Panc1 (cell line): Measurements from ENCODE around the gene ZNF48. TPM values are rescaled to one million over a fixed set of nuclear protein-coding genes. Genes with fewer than 3 reads are reported as not detected.

ENCODE experiments used
- ATAC-seq: fragments of 200-7000 bp; cut with Tn5 transposase; 2 replicates; pipeline ENCODE4 v1.9.1; 2020; ENCODE audit warnings: mild to moderate bottlenecking, moderate library complexity
- BruUV-seq: library from RNA; stranded (reverse); fragments of 400-500 nt; replicated peaks from 2 replicates; lab custom pipeline; 2021; lab: Mats Ljungman, UMichigan
- CTCF ChIA-PET: fragments of 300-600 bp; sonication (Branson Sonifier 250); formaldehyde crosslinking; loops from one replicate; lab custom pipeline; 2022; ENCODE audit warnings: antibody characterized with exemption; lab: Charles Lee
- POLR2A ChIA-PET: fragments of 300-600 bp; sonication (Branson Sonifier 250); formaldehyde crosslinking; loops from one replicate; lab custom pipeline; 2022; ENCODE audit warnings: antibody characterized with exemption; lab: Charles Lee
- DNase-seq: peaks from one replicate; pipeline ENCODE4 v3.0.0-alpha.2; 2010; ENCODE audit warnings: low read depth, low spot score
- H3K27ac ChIP-seq: 2 replicates; pipeline ENCODE4 v1.5.1; 2011; ENCODE audit warnings: mild to moderate bottlenecking, low read length, inconsistent platforms
- H3K27me3 ChIP-seq: fragments of 200-500 bp; sonication (Bioruptor generic); 2 replicates; pipeline ENCODE4 v1.6.0; 2014; ENCODE audit warnings: low read length, inconsistent platforms; ENCODE audit not compliant: control insufficient read depth, insufficient read depth
- H3K36me3 ChIP-seq: fragments of 200-500 bp; sonication (Bioruptor generic); 2 replicates; pipeline ENCODE4 v1.5.1; 2014; ENCODE audit warnings: inconsistent platforms, mild to moderate bottlenecking, low read length, moderate library complexity; ENCODE audit not compliant: control insufficient read depth, insufficient read depth
- H3K4me1 ChIP-seq: 2 replicates; pipeline ENCODE4 v1.5.1; 2011; ENCODE audit warnings: inconsistent platforms, mild to moderate bottlenecking, low read length, moderate library complexity; ENCODE audit not compliant: control insufficient read depth, insufficient read depth
- H3K4me3 ChIP-seq, 2 experiments: 2 replicates each; pipeline ENCODE4 v1.5.1; 2011 to 2012; ENCODE audit warnings: low read depth in 2 of 2, low read length in 2 of 2, mild to moderate bottlenecking in 2 of 2, inconsistent platforms in 1 of 2, moderate library complexity in 1 of 2
- H3K9me3 ChIP-seq: fragments of 200-500 bp; sonication (Bioruptor generic); 2 replicates; pipeline ENCODE4 v1.5.1; 2014; ENCODE audit warnings: low read depth, mild to moderate bottlenecking, inconsistent platforms, low read length, moderate library complexity; ENCODE audit not compliant: control insufficient read depth, insufficient read depth
- CTCF ChIP-seq: fragments of 450-650 bp; IDR thresholded peaks from 2 replicates; pipeline ENCODE4 v1.5.1; 2017; ENCODE audit warnings: mild to moderate bottlenecking
- POLR2AphosphoS5 ChIP-seq: IDR thresholded peaks from 2 replicates; pipeline ENCODE4 v1.6.1; 2012; ENCODE audit warnings: mild to moderate bottlenecking, low read depth, low read length, moderate library complexity
- REST ChIP-seq, 2 experiments: IDR thresholded peaks; 2 replicates each; pipeline ENCODE4 v1.6.1; 2011 to 2012; ENCODE audit warnings: low read depth in 2 of 2, control low read depth in 1 of 2, low read length in 1 of 2, mild to moderate bottlenecking in 1 of 2, moderate library complexity in 1 of 2; ENCODE audit not compliant: insufficient read depth in 1 of 2
- SIN3A ChIP-seq: IDR thresholded peaks from 2 replicates; pipeline ENCODE4 v1.6.1; 2012; ENCODE audit warnings: low read depth, mild to moderate bottlenecking, low read length, moderate library complexity, borderline replicate concordance; ENCODE audit not compliant: insufficient read depth
- TCF7L2 ChIP-seq: IDR thresholded peaks from 2 replicates; pipeline ENCODE4 v1.6.1; 2011; ENCODE audit warnings: mild to moderate bottlenecking, low read depth, low read length, inconsistent platforms
- in situ Hi-C: cut with HindIII; loops from 2 replicates; pipeline ENCODE4 v1.10.0; 2016; ENCODE audit warnings: low sequenced_read_pairs, low pct_unique_long_range_greater_than_20kb
- intact Hi-C: fragments of 100-400 bp; cut with micrococcal nuclease; formaldehyde crosslinking; loops from one replicate; pipeline ENCODE4 v1.10.0; 2022; ENCODE audit not compliant: unreplicated experiment
- total RNA-seq: library from RNA; stranded (reverse); gene quantifications from one replicate; pipeline ENCODE4 v1.2.1, GENCODE V29; 2021; ENCODE audit not compliant: unreplicated experiment

ZNF48 gene
- total RNA-seq, 1 experiment from 2014 or later: 16.6 TPM

GRCh38 chr16:30446203-30446595, 51.0 kb downstream of the ZNF48 start:
- intact Hi-C loops: loop anchor here (10.0 kb wide), 1 partner anchor 79 kb away; the partner anchor contains the start of gene ZNF768
- peak overlapping the region; percentile 86 for H3K27ac ChIP-seq
- CTCF ChIA-PET: no interaction called here
- POLR2A ChIA-PET: no interaction called here
- ATAC-seq: no peak
- H3K36me3 ChIP-seq: 0 out of 2 replicates have a peak, but pooled peaks cover 5% of the 10 kb centered on the region
- no peak for DNase-seq
- no peaks in the 10 kb centered on the region for H3K9me3 ChIP-seq
- H3K4me1 ChIP-seq: peaks cover 14% of the 10 kb centered on the region
- peak overlapping the region; percentile 74 to 82 for H3K4me3 ChIP-seq
- in situ Hi-C loops: no loop called here
- H3K27me3 ChIP-seq: no peaks in the 10 kb centered on the region
- no peak for TF ChIP-seq REST (IDR thresholded peaks at IDR 0.05; ENCODE audit: insufficient read depth in 1 of 2, low read depth in 2 of 2, low read length in 1 of 2)
- TF ChIP-seq CTCF: no peak
- no peak for TF ChIP-seq POLR2AphosphoS5
- no peak for TF ChIP-seq TCF7L2
- no peak for TF ChIP-seq SIN3A
- BruUV-seq: no TSS peak

GRCh38 chr16:30447512-30448226, 52.4 kb downstream of the ZNF48 start:
- ATAC-seq: no peak
- Histone ChIP-seq H3K4me1 (peaks cover 14% of the 10 kb centered on the region), H3K27me3 (no peaks in the 10 kb centered on the region), H3K36me3 (0 out of 2 replicates have a peak, but pooled peaks cover 5% of the 10 kb centered on the region), H3K27ac (no peak overlapping the region), H3K9me3 (no peaks in the 10 kb centered on the region), H3K4me3 (no peak overlapping the region)
- intact Hi-C loops: loop anchor here (10.0 kb wide), 1 partner anchor 77 kb away; the partner anchor contains the start of gene ZNF768
- POLR2A ChIA-PET: no interaction called here
- in situ Hi-C loops: no loop called here
- BruUV-seq: no TSS peak
- TF ChIP-seq TCF7L2: no peak
- TF ChIP-seq SIN3A: no peak
- TF ChIP-seq CTCF: no peak
- TF ChIP-seq POLR2AphosphoS5: no peak
- no peak for TF ChIP-seq REST (IDR thresholded peaks at IDR 0.05; ENCODE audit: insufficient read depth in 1 of 2, low read depth in 2 of 2, low read length in 1 of 2)
- CTCF ChIA-PET: interaction anchor here (0.7 to 0.8 kb wide), 2 partner anchors 18 to 51 kb away, joined by 3 to 4 read pairs; partner anchors contain the start of gene DCTPP1
- no peak for DNase-seq
